ENCODE data around the gene AGER.

The AGER gene

GRCh38 chr6:32185681-32186131 lies 1.7 kb upstream of the AGER start:
- DNase-seq = peak; percentile 71

- DNase-seq = no peak
These were observed 470 bp downstream of the AGER start for GRCh38 chr6:32183483-32184083.

GRCh38 chr6:32183030-32183429 lies 1.0 kb downstream of the AGER start:
- peak; percentile 55 for DNase-seq

GRCh38 chr6:32182555-32182981 lies 1.5 kb downstream of the AGER start:
- no peak for DNase-seq

- no peak for DNase-seq
These were observed 2.0 kb downstream of the AGER start for GRCh38 chr6:32181915-32182529.

- no peak for DNase-seq
These were observed 2.8 kb downstream of the AGER start for GRCh38 chr6:32181148-32181702.

- no peak for DNase-seq
These were observed 4.2 kb downstream of the AGER start for GRCh38 chr6:32179766-32180405.

- peak; percentile 85 for DNase-seq
These were observed 5.3 kb downstream of the AGER start for GRCh38 chr6:32178547-32179440.

GRCh38 chr6:32177788-32178546 lies 6.1 kb downstream of the AGER start, which contains the start of gene RNF5:
Gene RNF5, plus strand, starts transcription at chr6:32178405. Its CDS starts 107 bp downstream, at chr6:32178512.
- DNase-seq = peak; percentile 91

- DNase-seq = no peak
These were observed 6.8 kb downstream of the AGER start for GRCh38 chr6:32177183-32177787.

- no peak for DNase-seq
These were observed 7.4 kb downstream of the AGER start for GRCh38 chr6:32176476-32177182.

GRCh38 chr6:32175711-32176475 lies 8.2 kb downstream of the AGER start, which contains the start of gene AGPAT1:
Gene AGPAT1, minus strand, starts transcription at chr6:32176084. Its CDS starts 4,588 bp downstream, at chr6:32171496.
- peak; percentile 99 for DNase-seq

GRCh38 chr6:32175322-32175710 lies 8.7 kb downstream of the AGER start:
- no peak for DNase-seq

- no peak for DNase-seq
These were observed 9.6 kb downstream of the AGER start for GRCh38 chr6:32174416-32174815.

GRCh38 chr6:32173051-32173727 lies 10.9 kb downstream of the AGER start:
- DNase-seq = no peak

- DNase-seq = no peak
These were observed 12.8 kb downstream of the AGER start for GRCh38 chr6:32171234-32171633.

- no peak for DNase-seq
These were observed 13.8 kb downstream of the AGER start for GRCh38 chr6:32170294-32170693.

GRCh38 chr6:32168807-32169591 lies 15.1 kb downstream of the AGER start:
- DNase-seq = no peak

GRCh38 chr6:32168350-32168749 lies 15.7 kb downstream of the AGER start:
- no peak for DNase-seq
